Dendritic cell treated with granulocyte-macrophage colony-stimulating factor and Interleukin-4, amounts not matched to agents 40 ng/mL and 50 ng/mL, for 4 days (primary cell): ENCODE data around the gene TMEM51.
"Not testable (repeated sequence)": the region's sequence is repeated elsewhere in the genome, so short reads cannot be mapped to it uniquely, and the experiment has no call there.

ENCODE experiments used
- H3K27ac Mint-ChIP-seq: one replicate; pipeline ENCODE4 v1.8.0; 2022; ENCODE audit warnings: mild to moderate bottlenecking, mixed read lengths
- H3K27me3 Mint-ChIP-seq: one replicate; pipeline ENCODE4 v1.8.0; 2022; ENCODE audit warnings: mild to moderate bottlenecking, mixed read lengths
- H3K36me3 Mint-ChIP-seq: one replicate; pipeline ENCODE4 v1.8.0; 2022; ENCODE audit warnings: low read depth, mixed read lengths
- H3K4me1 Mint-ChIP-seq: one replicate; pipeline ENCODE4 v1.8.0; 2022; ENCODE audit warnings: low read depth, mixed read lengths
- H3K4me3 Mint-ChIP-seq: one replicate; pipeline ENCODE4 v1.8.0; 2022; ENCODE audit warnings: mild to moderate bottlenecking, moderate library complexity, mixed read lengths
- H3K9me3 Mint-ChIP-seq: one replicate; pipeline ENCODE4 v1.8.0; 2022; ENCODE audit warnings: mixed read lengths
- intact Hi-C: fragments of 100-400 bp; cut with micrococcal nuclease; formaldehyde crosslinking; loops from one replicate; pipeline ENCODE4 v1.15.0; 2022

The TMEM51 gene

DNA sequence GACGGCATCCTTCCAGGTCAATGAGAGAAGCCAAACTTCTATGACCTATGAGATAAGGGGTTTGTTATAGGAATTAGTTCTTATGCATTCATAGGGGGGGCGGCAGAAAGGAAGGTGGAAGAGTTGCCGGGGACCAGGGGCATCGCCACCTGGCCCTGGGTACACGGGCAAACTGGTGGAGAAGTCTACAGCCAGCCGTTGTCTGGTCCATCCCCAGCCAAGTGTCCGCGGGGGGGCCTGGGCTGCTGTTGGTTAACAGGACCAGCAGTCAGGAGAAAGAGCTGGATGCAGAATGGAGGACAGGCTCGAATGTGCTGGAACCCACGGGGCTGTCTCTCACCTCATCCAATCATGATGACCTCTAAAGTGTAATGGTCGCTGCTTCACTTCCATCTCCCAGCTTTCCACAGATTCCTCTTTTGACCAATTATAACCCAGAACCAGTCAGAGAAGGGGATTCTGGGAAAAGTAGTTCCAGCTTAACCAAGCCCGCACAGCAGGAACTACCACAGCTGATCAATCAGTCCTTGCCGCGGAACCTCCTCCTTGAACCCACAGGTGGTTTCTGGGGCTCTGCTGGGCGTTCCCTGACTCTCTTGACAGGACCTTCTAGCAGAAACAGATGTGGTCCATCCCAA lies 17.8 kb downstream of the TMEM51 start:
- peaks cover 66% of the 10 kb centered on the region for H3K36me3 Mint-ChIP-seq
- peaks cover 79% of the 10 kb centered on the region for H3K4me1 Mint-ChIP-seq
- H3K27me3 Mint-ChIP-seq, result no peaks in the 10 kb centered on the region
- intact Hi-C loops, result no loop called here
- no peak overlapping the region for H3K27ac Mint-ChIP-seq
- H3K9me3 Mint-ChIP-seq, result no peaks in the 10 kb centered on the region
- H3K4me3 Mint-ChIP-seq, result no peak overlapping the region

- H3K4me3 Mint-ChIP-seq, result peak overlapping the region; percentile 28
- peaks cover 82% of the 10 kb centered on the region for H3K4me1 Mint-ChIP-seq
- H3K36me3 Mint-ChIP-seq, result peaks cover 65% of the 10 kb centered on the region
- H3K9me3 Mint-ChIP-seq, result no peaks in the 10 kb centered on the region
- intact Hi-C loops, result no loop called here
- H3K27me3 Mint-ChIP-seq, result no peaks in the 10 kb centered on the region
- peak overlapping the region; percentile 20 for H3K27ac Mint-ChIP-seq
These were observed 19.1 kb downstream of the TMEM51 start for GRCh38 chr1:15172405-15173259.

DNA sequence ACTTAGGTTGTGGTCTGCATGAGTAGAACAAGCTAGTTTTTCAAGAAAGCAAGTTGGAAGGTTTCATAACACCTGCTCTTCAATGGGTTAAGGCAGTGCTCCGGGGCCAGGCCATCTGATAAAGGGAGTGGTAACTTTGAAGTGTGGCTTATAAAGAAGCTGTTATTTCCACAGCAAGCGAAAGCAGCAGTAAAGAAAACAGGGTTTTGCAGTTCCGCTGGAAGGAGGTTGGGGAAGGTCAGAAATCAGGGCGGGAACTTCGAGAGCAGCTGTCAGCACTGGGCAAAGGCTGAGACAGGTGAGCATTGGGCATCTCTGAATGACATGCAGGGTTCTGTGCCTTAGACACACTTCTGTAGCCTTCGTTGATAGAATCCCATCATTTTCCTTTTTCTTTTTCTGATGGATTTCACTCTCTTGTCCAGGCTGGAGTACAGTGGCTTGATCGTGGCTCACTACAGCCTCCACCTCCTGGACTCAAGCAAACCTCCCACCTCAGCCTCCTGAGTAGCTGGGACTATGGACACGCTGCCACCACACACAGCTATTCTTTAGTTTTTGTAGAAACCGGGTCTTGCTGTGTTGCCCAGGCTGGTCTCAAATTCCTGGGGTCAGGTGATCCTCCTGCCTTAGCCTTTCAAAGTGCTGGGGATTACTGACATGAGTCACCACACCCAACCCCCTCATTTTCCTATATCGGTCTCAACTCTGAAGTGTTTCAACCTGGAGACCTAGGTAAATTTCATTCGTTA lies 20.5 kb downstream of the TMEM51 start:
- H3K4me3 Mint-ChIP-seq, result no peak overlapping the region
- H3K27me3 Mint-ChIP-seq, result no peaks in the 10 kb centered on the region
- H3K36me3 Mint-ChIP-seq, result peaks cover 65% of the 10 kb centered on the region
- H3K27ac Mint-ChIP-seq, result no peak overlapping the region
- no peaks in the 10 kb centered on the region for H3K9me3 Mint-ChIP-seq
- H3K4me1 Mint-ChIP-seq, result peaks cover 82% of the 10 kb centered on the region
- intact Hi-C loops, result no loop called here

DNA sequence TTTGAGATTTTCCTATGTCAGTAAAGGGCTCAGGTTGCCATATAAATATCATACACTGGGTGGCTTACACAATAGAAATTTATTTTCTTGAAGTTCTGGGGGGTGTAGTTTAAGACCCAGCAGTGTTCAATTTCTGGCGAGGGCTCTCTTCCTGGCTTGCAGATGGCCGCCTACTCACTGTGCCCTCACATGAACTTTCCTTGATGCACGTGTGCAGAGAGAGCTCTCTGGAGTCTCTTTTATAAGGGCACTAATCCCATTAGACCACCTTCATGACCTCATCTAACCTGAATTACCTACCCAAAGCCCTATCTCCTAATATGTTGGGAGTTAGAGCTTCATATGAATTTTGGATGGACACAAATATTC lies 21.1 kb downstream of the TMEM51 start:
- Mint-ChIP-seq H3K9me3 (no peaks in the 10 kb centered on the region), H3K4me3 (no peak overlapping the region), H3K27ac (no peak overlapping the region), H3K4me1 (peaks cover 82% of the 10 kb centered on the region), H3K27me3 (no peaks in the 10 kb centered on the region), H3K36me3 (peaks cover 65% of the 10 kb centered on the region)
- intact Hi-C loops, result no loop called here

DNA sequence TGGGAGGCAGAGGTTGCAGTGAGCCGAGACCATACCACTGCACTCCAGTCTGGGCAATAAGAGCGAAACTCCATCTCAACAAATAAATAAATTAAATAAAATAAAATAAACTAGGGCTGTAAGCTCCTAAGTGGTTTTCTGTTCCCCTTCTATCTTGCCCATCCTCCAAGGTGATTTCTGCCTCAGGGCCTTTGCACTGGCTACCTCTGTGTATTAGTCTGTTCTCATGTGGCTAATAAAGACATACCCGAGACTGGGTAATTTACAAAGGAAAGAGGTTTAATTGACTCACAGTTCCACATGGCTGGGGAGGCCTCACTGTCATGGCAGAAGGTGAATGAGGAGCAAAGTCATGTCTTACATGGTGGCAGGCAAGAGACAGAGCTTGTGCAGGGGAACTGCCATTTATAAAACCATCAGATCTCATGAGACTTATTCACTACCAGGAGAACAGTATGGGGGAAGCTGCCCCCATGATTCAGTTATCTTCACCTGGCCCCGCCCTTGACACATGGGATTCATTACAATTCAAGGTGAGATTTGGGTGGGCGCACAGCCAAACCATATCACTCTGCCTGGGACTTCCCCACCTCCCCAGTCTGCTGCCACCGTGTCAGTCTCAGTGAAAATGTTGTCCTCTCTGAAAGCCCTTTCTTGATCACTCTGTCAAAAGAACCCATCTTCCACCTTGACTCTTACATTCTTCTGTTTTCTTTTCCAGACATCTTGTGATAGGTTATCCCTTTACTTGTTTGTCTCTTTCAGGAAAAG lies 22.0 kb downstream of the TMEM51 start:
- Mint-ChIP-seq H3K4me1 (peaks cover 82% of the 10 kb centered on the region), H3K27ac (peak overlapping the region; percentile 20), H3K36me3 (peaks cover 57% of the 10 kb centered on the region)
- intact Hi-C loops, H3K9me3 Mint-ChIP-seq, H3K27me3 Mint-ChIP-seq, H3K4me3 Mint-ChIP-seq: not testable (repeated sequence)

DNA sequence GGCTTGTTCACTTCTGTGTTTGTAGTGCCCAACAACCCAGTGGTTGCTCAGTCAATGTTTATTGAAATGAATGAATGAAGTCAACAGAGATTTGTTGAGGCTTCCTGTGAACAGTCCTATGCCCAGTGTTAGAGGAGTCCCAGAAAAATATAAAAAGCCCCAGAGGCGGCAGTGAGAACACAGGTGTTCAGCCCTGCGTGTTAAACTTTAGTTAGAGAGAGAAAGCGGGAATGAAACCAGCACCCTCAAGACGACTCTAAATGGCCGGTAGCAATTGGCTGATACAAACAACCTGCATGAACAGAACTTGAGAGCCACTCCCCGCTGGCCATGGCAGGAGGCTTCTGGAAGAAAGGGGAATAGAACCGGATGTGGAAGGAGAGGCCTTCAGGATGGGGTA lies 22.6 kb downstream of the TMEM51 start:
- Mint-ChIP-seq H3K27me3 (peaks cover 3% of the 10 kb centered on the region), H3K4me1 (peaks cover 80% of the 10 kb centered on the region), H3K27ac (peak overlapping the region; percentile 49), H3K9me3 (no peaks in the 10 kb centered on the region), H3K36me3 (peaks cover 57% of the 10 kb centered on the region), H3K4me3 (no peak overlapping the region)
- intact Hi-C loops, result no loop called here

DNA sequence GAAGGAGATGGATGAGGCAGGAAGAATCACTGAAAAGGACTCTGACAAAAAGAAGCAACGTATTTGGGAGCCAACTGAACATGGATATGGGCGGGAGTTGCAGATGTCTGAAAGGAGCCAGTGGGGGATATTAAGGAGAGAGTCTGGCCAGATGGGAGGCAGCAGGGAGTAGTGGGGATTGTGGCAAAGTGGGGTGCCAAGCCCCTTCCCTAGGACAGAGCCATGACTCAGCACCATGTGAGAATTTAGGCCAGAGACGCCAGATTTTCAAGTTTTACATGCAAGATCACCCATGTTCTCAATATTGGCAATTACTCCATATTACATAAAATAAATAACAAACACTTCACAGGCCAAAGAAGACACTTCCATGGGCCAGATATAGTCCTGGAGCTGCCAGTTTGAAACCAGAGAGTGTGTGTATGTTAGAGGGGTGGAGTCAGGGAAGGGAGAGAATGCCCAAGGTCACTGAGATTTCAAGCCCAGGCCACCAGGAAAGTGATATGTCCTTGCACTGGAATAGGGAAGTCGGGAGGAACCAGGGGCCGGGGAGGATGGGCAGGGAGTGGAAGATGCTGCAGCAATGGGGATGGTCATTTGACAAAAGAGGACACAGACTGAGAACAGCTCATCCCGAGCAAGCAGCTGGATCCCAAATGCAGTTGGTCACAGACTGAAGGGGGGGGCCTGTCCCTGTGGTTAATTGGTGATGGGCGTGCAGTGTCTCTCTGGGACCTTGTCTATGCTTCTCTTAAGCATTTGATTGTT lies 23.5 kb downstream of the TMEM51 start:
- peaks cover 3% of the 10 kb centered on the region for H3K27me3 Mint-ChIP-seq
- H3K36me3 Mint-ChIP-seq, result peaks cover 54% of the 10 kb centered on the region
- peak overlapping the region; percentile 49 for H3K27ac Mint-ChIP-seq
- intact Hi-C loops, result no loop called here
- peaks cover 70% of the 10 kb centered on the region for H3K4me1 Mint-ChIP-seq
- no peak overlapping the region for H3K4me3 Mint-ChIP-seq
- H3K9me3 Mint-ChIP-seq, result no peaks in the 10 kb centered on the region

GRCh38 chr1:15177710-15178166 lies 24.2 kb downstream of the TMEM51 start:
- Mint-ChIP-seq H3K36me3 (peaks cover 53% of the 10 kb centered on the region), H3K27ac (peak overlapping the region; percentile 49), H3K9me3 (no peaks in the 10 kb centered on the region), H3K4me1 (peaks cover 63% of the 10 kb centered on the region), H3K4me3 (no peak overlapping the region), H3K27me3 (peaks cover 5% of the 10 kb centered on the region)
- intact Hi-C loops, result no loop called here

DNA sequence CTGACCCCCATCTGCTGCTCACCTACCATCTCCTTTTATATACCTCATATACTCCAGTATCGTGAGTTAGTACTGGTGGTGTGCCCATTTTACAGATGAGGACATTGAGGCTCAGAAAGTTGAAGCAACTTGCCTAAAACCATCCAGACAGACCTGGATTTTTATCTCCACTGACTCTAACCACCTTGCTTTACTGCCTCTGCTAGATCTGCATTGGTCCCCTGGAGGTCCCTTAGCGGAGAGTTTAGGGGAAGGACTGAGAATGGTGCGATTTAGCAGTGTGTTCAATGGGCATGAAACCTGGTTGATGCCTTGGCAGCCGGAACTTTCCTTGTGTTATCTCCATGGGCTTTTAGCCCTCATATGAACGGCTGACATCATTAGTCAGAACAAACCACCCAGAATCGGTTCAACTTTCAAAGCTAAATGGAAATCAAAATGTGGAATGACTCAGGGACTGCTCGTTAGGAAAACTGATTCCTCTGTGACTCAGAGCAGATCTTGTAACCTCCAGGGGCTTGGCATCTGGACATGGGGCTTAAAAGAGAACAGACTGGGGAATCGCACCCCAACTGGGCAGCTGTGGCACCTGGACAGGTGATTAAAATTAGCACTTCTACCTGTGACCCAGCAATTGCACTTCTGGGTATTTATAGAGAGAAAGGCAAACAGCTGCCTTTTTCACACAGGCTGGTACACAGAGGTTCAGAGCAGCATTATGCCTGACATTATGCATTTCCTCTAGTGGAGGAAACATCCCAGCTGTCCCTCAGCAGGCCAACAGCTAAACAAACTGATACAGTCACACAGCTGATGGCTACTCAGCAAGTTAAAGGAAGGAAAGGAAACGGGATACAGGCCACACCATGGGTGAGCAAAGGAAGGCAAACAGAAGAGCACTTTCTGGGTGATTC lies 25.3 kb downstream of the TMEM51 start:
- peak overlapping the region; percentile 49 for H3K27ac Mint-ChIP-seq
- H3K9me3 Mint-ChIP-seq, result no peaks in the 10 kb centered on the region
- peaks cover 5% of the 10 kb centered on the region for H3K27me3 Mint-ChIP-seq
- peaks cover 55% of the 10 kb centered on the region for H3K36me3 Mint-ChIP-seq
- intact Hi-C loops, result no loop called here
- H3K4me3 Mint-ChIP-seq, result no peak overlapping the region
- H3K4me1 Mint-ChIP-seq, result peaks cover 59% of the 10 kb centered on the region

- peaks cover 5% of the 10 kb centered on the region for H3K27me3 Mint-ChIP-seq
- H3K9me3 Mint-ChIP-seq, result no peaks in the 10 kb centered on the region
- H3K27ac Mint-ChIP-seq, result peak overlapping the region; percentile 49
- peaks cover 57% of the 10 kb centered on the region for H3K4me1 Mint-ChIP-seq
- no peak overlapping the region for H3K4me3 Mint-ChIP-seq
- intact Hi-C loops, result no loop called here
- H3K36me3 Mint-ChIP-seq, result peaks cover 54% of the 10 kb centered on the region
These were observed 25.9 kb downstream of the TMEM51 start for GRCh38 chr1:15179485-15179883.

DNA sequence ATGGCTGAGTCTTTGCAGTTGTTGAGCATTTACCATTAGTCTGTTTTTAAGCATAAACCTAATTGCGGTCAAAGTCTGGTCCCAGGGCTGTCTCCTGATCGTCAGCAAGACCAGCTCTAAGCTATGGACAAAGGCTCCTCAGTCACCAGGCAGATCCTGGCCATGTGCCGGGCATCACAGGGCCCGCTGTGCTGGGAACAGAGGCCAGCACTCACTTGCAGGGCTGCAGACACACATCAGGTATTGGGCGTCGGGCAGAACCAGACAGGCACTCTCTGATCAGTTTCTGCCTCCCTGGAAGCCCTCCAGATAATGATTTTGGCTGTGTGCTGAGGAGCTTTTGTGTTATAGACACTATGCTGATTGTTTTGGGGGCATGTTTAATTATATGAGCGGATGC lies 26.6 kb downstream of the TMEM51 start:
- Mint-ChIP-seq H3K36me3 (peaks cover 47% of the 10 kb centered on the region), H3K27ac (no peak overlapping the region), H3K4me1 (peaks cover 56% of the 10 kb centered on the region), H3K9me3 (no peaks in the 10 kb centered on the region), H3K4me3 (no peak overlapping the region), H3K27me3 (peaks cover 5% of the 10 kb centered on the region)
- intact Hi-C loops, result no loop called here

- intact Hi-C loops, result no loop called here
- Mint-ChIP-seq H3K4me1 (peaks cover 57% of the 10 kb centered on the region), H3K36me3 (peaks cover 47% of the 10 kb centered on the region), H3K27ac (no peak overlapping the region), H3K27me3 (peaks cover 5% of the 10 kb centered on the region), H3K9me3 (no peaks in the 10 kb centered on the region), H3K4me3 (no peak overlapping the region)
These were observed 27.5 kb downstream of the TMEM51 start for GRCh38 chr1:15180945-15181523.
